ENCODE data around the gene GBP2.

DNA sequence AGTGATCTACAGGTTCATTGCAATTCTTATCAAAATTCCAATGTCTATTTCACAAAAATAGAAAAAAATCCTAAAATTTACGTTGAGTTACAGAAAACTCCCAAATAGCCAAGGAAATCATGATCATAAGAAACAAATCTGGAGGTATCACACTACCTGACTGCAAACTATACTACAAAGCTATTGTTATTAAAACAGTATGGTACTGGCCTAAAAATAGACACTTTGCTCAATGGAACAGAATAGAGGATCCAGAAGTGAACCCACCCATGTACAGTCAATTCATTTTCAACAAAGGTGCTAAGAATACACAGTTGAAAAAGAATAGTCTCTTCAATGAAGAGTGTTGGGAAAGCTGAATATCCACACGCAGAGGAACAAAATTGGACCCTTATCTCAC, 30.2 kb downstream of the GBP2 start:
- TF ChIP-seq CTCF (IDR thresholded peaks at IDR 0.05) (no peak), ZFX (IDR thresholded peaks at IDR 0.05; ENCODE audit: borderline replicate concordance) (no peak)
